GM18508 (cell line): ENCODE measurements around the gene AKAP13.

ENCODE experiments used
- ATAC-seq: cut with Tn5 transposase; IDR thresholded peaks from one replicate; pipeline ENCODE4 v1.9.1; 2021; ENCODE audit warnings: moderate number of reproducible peaks; ENCODE audit not compliant: insufficient read depth, unreplicated experiment

Gene AKAP13

GRCh38 chr15:85551221-85551832 is 170.9 kb downstream of the AKAP13 start:
- ATAC-seq = no peak

DNA sequence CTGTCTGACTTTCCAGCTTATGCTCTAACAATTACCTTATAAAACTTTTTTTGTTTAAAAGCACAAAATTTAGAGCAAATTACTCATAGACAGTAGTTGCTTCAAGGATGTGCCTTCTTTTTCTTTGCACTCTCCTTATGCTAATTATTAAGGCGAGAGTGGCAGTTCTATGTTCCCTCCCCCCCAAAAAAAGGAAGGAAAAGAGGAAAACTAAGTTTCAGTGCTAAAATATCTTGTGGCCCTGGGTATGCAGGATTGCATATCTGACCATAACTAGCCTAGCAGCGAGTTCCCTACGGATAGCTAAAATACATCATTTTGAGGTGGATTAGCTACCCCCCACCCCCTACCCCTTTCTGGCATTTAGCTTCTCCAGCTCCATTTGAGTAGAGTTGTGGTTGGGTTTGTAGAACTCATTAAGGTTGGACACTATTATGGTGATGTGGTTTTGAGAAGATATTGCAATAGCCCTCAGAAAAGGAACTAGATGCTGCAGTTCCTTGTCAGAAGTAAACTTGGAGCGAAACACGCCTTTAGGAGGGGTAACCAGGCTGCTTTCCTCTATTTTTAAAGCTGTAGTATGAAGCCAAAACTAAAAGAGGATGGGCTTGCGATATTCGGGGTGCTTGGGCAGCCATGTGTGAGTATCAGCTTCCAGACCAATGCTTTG is 174.6 kb downstream of the AKAP13 start:
- no peak for ATAC-seq

DNA sequence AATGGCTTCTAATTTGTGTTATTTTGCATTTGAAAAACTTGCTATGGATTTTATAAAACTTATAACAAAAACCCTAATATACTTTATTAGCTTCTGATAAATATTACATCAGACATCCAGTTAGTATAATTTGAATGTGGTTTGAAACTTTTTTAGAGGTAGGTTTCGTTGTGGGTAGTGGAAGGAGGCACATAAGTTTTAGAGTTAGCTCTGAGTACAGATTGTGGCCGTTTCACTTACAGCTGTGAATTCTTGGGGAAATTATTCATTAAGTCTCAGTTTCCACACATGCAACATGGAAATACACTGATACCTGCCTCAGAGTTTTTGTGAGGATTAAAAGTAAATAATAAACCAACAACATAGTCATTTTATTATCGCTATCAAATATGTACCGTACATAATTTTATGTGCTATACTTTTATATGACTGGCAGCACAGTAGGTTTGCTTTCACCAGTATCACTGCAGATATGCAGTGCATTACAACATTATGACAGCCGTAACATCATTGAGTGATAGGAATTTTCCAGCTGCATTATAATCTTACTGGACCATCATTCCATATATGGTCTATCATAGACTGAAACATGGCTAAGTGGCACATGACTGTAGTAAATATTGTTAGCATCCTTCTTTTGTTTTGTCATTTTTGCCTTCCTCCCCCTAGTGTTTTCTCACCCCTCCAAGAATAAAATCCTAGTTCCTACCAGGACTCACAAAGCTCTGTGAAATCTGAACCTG is 175.6 kb downstream of the AKAP13 start:
- no peak for ATAC-seq

- ATAC-seq = no peak
Measured at GRCh38 chr15:85556618-85556895, 176.2 kb downstream of the AKAP13 start.

DNA sequence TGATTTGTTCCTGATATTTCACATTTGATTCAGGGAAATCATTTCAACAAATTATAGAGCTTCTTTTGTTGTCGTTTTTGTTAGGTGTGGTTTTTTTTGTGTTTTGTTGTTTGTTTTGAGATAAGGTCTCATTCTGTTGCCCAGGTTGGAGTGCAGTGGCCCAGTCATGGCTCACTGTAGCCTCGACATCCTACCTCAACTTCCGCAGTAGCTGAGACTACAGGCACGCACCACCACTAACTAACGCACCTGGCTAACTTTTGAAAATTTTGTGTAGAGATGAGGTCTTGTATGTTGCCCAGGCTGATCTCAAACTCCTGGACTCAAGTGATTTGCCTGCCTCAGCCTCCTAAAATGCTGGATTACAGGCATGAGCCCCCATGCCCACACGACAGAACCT is 177.0 kb downstream of the AKAP13 start:
- ATAC-seq = no peak

DNA sequence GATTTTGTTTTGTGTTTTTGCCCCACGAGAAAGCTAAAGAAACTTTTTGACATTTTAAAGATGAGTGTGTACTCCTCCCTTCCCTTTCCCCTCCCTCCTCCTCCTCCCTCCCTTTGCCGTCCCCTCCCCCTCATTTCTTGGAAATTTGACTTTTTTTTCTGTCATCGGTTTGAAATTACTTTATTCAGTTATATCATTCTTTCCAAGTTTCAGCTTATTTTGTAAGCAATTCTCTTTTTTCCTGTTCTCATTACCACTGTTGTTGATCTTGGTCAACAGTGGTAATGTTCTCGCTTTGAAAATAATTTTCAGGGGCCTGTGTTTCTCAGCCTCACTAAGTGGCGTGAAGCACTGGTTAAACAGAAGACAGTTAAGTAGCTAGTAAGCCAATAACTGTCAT is 178.4 kb downstream of the AKAP13 start:
- ATAC-seq = no peak

DNA sequence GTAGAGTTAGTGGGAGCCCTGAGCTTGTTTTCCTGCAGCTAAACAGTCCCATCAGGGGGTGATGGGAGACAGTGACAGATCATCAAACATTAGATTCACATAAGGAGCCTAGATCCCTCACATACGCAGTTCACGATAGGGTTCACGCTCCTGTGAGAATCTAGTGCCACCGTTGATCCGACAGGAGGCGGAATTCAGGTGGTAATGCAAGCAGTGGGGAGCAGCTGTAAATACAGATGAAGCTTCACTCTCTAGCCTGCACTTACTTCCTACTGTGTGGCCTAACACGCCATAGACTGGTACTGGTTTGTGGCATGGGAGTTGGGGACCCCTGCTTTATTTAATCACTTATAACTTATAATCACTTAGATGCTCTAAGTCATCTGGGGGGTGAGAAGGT is 179.1 kb downstream of the AKAP13 start:
- no peak for ATAC-seq

GRCh38 chr15:85562824-85563223 is 182.4 kb downstream of the AKAP13 start:
- ATAC-seq = no peak

GRCh38 chr15:85563328-85563727 is 182.9 kb downstream of the AKAP13 start:
- ATAC-seq = no peak

DNA sequence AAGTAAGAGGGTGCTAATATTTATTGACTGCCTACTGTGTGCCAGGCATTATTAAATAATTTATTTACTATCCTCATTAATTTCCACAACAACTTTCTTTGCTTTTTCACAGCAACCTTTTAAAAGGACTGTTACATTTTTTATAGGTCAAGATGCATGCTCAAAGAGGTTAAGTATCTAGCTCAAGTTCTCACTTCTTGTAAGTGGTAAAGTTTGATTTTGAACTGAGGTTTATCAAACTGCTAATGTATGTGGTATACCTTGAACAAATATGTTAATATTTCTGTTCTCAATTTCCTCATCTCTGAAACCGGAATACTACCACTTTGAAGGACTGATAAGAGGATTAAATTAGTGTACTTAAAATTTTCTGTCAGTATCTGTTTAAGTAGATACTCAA is 183.3 kb downstream of the AKAP13 start:
- no peak for ATAC-seq

DNA sequence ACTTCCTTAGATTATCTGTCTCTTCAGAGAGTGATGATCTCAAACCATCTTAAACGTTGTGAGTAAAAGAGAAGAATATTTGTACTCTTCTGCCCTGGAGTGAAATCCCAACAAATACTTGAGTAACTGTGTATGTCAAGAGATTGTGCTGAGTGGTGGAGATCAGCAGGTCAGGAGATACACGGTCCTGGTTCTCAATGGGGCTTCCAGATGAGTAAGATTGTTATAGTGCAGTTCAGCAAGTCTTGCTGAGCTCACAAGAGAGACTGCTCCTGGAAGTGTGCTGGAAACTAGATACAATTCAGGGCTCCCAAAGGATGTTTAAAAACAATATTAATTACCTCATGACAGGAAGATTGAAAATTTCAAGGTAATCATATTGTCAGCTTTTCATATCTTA is 184.3 kb downstream of the AKAP13 start:
- ATAC-seq = no peak

DNA sequence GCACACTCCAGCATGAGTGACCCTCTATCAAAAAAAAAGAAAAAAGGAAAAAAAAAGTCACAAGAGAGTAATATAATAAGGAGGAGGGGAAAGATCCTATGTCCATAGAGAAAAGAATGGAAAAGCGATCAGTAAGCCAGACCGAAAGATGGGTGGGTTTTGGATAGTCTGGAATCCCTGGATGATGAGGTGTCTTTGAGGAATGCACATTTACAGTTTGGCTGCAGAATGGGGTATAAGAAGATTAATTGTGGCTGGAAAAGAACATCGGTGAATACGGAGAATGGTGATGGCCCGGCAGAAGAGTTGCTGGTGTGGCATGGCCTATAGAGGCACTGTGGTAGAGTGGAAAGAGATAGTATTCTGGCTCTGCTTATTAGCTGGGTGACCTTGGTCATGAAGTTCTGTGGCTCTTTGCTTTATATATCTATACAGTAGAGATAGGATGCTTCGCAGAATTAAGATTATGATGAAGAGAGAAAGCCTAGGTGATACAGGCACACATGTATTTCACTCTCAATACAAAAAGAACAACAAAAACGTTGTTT is 187.9 kb downstream of the AKAP13 start:
- ATAC-seq = no peak

GRCh38 chr15:85570336-85570735 is 189.9 kb downstream of the AKAP13 start:
- no peak for ATAC-seq

DNA sequence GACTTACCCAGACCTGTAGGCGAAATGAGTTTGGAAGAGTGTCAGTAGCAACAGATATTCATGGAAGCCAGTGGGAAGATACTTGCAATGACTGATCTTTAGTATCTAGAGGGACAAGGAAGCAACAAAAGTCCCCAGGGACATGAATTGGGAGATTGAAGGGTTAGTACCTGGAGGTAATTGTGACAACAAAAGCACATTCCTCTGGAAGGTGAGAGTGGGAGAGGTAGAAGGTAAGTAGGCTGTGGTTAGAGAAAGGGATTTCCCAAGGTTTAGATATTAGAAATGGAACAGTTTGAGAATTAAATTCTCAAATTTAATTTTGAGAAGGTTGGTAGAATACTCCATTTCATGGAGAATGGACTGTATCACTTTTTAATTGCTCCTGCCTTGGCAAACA is 191.4 kb downstream of the AKAP13 start:
- no peak for ATAC-seq

DNA sequence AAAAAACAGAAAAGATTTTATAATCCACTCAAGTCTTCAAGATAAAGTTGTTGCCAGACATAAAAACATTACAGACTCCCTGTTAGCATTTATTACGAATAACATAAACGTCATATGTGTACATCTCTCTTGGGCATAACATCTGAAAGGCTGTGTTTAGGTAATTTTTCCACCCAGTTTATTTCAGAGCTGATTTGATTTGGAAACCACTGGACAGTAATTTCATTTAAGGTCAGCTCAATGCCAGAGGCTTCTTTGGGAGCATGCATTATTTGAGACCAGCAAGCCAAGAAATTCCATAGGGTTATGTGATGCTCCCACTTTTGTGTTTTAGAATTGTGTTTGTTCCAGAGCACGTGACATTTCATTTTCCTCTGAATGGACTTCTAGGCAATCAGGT is 196.0 kb downstream of the AKAP13 start:
- ATAC-seq = no peak

GRCh38 chr15:85578941-85579701 is 198.7 kb downstream of the AKAP13 start:
- no peak for ATAC-seq

- ATAC-seq = no peak
Measured at GRCh38 chr15:85579957-85580694, 199.7 kb downstream of the AKAP13 start.

DNA sequence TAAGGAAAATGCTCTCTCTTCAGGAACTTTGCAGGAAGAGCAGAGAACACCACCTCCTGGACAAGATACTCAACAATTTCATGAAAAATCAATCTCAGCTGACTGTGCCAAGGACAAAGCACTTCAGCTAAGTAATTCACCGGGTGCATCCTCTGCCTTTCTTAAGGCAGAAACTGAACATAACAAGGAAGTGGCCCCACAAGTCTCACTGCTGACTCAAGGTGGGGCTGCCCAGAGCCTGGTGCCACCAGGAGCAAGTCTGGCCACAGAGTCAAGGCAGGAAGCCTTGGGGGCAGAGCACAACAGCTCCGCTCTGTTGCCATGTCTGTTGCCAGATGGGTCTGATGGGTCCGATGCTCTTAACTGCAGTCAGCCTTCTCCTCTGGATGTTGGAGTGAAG is 200.5 kb downstream of the AKAP13 start:
- ATAC-seq = no peak

GRCh38 chr15:85581495-85581894 is 201.1 kb downstream of the AKAP13 start:
- no peak for ATAC-seq
